Stimulated activated CD4-positive, alpha-beta T cell treated with anti-CD3 and anti-CD28 coated beads, Interleukin-4, amount 100 ng/mL, for 24 hours (primary cell): ENCODE results near the gene FAM163A.
"Not testable (repeated sequence)": the region's sequence is repeated elsewhere in the genome, so short reads cannot be mapped to it uniquely, and the experiment has no call there.

Experiments used
- DNase-seq: peaks from one replicate; pipeline ENCODE4 v3.0.0-alpha.2; 2020

The FAM163A gene

DNA sequence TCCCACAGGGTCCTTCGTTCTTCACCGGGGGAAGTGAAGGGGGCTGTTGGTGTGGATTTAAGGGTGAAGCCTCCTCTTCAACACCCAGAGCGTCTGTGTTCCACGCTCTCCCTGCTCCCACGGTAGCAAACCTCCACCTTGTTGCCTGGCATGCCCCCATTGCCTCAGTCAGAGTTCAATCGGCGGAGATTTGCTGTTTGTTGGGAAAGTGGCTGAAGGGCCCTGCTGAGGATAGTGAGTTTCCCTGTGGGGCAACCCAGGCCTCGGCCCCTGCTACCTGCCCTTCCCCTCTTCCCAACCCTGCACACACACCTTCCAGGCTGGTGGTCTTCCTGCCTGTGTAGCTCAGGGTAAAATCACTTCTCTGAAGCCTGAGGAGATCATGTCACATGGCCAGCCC, 74.0 kb downstream of the FAM163A start:
- no peak for DNase-seq

DNA sequence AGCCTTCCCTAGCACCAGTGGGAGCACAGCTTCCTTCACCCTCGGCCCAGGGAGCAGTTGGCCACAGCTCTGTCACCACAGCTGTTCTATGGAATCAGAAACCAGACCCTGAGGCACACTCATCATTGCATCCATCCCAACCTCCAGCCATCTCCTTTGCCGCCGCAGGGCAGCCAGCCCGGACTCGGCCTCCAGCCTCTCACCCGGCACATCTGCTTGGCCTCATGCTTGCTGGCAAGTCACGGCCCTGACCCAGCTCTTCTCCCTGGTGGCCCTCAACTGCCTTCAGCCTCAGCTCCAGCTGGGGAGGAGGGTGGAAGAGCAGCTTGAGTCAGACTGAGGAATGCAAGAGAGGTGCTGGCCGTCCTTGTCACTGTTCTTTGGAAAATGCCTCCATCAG, 74.7 kb downstream of the FAM163A start:
- no peak for DNase-seq

DNA sequence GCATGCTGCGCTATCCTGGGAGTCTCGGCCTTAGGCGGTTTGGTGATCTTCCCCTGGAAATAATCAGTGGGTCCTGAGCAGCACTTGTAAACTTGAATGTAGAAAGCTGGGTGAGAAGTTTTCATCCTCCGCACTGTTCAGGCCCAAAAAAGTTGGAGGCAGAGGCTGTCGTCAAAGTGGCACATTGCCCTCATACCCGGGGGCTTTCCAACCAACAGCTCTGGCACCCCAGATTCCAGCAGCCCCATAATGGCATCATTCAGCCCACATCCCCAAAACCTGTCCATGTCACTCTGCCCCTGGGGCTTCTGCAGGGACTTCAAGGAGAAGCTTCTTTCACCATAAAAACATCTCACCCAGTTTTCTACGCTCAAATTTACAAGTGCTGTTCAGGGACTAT, 75.2 kb downstream of the FAM163A start:
- no peak for DNase-seq

DNA sequence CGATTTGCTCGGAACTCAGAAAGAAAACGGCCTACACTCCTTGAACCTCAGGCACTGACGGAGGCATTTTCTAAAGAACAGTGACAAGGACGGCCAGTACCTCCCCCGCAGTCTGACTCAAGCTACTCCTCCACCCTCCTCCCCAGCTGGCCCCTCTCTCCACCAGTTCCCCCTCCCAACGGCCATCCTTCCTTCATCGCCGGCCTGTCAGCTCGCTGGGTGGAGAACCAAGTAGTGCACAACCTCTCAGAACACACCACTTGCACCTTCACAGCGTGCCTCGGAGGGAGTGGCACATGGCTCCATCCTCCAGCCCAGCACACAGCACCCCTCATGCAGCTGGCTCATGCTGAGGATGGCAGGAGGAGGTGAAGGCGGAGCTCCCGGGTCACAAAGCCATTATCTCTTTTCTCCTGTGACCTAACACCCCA, 75.7 kb downstream of the FAM163A start:
- DNase-seq, result no peak

DNA sequence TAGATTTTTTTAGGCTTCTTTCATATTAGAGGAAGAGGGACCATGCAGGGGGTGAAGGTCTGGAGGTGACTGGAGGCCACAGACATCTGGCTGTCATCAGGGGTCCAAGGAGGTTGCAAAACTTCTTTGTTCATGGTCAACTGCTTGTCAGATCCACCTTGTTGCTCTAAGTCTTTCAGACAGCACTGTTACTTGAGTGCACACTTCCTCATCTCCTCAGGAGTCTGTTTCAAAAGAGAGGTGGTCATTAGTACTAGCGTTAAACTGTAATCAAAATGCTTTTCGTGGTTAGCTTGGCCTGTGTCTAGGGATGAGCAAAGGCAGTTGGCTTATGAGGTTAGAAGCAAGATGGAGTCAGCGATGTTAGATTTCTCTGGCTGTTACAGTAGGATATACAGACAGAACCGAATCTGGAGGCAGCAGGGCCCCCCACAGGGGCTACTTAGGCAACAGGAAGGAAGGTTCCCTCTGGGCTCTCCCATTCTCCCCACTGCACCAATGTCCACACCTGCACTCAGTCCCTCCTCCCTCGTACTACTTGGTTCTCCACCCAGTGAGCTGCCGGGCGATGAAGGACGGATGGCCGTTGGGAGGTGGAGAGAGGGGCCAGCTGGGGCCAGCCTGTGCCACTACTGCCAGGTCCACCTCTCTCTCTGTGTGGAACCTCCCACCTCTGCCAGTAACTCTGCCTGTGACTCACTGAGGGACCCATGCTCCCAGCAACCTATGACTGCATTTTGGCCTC, 77.3 kb downstream of the FAM163A start:
- DNase-seq, result no peak

DNA sequence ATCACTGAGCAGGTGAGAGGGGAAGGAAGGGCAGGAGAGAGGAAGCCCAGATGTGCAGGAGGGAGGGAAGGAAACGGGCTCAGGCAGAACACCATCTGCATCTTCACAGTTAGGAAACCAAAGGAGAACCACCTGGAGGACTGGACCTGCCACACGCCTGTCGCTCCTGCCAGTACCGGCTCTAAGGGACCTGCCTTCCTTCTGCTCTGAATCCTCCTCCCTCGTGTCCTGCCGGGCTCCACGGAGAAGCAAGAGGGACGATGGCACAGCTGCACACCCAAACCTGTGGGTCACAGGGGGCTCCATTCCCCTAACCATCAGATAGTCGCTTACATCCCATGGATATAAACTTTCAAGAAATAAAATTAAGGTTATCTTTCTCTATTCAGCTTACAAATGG, 78.4 kb downstream of the FAM163A start:
- no peak for DNase-seq

DNA sequence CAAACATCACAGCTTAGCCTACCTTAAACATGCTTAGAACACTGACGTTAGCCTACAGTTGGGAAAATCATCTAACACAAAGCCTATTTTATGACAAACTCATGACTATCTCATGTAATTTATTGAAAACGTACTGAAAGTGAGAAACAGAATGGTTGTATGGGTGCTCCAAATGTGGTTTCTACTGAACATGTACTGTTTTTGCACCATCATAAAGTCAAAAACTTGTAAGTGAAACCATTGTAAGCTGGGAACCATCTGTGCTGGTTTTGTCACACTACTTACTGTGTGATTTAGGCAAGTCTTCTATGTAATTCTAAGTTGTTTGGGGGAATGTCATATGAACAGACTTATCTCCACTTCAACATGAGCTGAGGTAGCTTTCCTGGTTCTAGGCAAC, 79.0 kb downstream of the FAM163A start:
- no peak for DNase-seq

DNA sequence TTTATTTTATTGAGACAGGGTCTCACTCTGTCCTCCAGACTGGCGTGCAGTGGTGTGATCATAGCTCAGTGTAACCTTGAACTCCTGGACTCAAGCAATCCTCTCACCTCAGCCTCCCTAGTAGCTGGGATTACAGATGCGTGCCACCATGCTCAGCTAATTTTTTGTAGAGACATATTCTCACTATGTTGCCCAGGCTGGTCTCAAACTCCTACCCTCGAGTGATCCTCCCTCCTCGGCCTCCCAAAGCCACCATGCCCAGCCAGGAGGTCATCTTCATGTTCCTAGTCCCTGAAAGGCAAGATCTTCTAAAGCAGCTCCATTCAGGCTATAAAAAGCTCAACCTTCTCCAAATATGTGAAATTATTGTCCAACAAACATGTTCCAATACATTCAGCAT, 80.6 kb downstream of the FAM163A start:
- DNase-seq, result no peak

DNA sequence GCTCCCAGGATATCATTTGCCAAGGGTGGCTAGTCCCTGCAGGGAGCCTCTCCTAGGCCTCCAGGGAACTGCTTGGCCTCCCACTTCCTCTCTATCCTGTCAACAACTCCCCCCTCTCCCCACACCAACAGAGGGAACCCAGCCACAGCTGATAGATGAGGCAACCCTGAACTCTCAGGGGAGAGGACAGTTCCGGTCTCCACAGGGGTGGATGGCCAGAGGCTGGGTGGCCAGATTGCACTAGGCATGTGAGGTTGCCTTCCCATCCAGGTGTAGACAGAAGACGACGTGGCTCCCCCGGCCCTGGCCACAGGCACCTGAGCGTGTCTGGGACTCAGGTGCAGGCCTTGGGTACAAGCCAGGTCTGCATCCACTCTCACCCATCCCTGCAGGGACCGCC, 81.2 kb downstream of the FAM163A start:
- DNase-seq, result no peak

DNA sequence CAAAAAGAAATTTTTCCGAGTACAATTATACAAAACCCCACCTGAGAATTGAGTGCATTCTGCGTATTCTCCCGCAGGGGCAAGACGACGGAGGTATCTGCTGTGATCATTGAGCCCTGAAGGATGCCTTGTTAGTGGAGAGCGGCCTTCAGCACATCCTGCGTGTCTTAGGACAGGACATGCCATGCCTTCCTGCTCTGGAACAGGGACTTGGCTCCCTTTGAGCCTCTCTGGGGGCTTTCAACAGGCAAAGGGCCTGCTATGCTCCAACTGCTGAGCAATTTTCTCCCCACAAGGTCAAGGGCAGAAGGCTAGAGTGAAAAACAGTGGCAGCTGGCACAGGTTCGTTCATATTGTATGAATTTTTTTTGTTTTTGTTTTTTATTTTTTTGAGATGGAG, 82.1 kb downstream of the FAM163A start:
- DNase-seq, result no peak

DNA sequence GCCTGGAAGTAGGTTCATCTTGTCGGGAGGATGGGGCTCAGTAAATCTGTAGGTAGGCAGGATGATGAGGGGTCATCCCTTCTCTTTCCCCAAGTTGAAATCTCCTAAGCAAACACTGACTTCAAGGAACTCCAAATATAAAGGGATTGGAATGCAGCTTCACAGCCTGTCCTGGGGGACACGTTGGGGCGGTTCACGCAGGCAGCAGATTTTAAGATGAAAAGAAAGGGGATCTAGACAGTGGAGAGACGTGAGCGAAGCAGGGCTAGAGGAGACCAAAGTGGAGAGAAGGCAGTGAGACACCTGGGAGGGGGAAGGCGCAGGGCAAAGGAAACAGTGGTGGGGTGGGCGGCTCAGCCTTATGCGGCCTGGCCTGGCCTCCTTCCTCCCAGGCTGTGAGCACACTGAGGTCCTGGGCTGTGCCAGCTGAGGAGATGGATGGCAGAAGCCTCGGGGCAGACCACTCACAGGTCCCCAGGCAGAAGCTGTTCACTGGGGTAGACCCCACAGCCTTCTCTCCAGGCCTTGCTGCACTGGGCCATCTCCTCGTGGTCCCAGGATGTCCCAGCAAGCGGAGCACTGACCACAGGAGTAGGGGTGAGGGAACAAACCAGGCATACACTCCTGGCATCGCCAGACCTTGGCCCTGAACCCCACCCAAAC, 82.8 kb downstream of the FAM163A start:
- DNase-seq, result no peak

DNA sequence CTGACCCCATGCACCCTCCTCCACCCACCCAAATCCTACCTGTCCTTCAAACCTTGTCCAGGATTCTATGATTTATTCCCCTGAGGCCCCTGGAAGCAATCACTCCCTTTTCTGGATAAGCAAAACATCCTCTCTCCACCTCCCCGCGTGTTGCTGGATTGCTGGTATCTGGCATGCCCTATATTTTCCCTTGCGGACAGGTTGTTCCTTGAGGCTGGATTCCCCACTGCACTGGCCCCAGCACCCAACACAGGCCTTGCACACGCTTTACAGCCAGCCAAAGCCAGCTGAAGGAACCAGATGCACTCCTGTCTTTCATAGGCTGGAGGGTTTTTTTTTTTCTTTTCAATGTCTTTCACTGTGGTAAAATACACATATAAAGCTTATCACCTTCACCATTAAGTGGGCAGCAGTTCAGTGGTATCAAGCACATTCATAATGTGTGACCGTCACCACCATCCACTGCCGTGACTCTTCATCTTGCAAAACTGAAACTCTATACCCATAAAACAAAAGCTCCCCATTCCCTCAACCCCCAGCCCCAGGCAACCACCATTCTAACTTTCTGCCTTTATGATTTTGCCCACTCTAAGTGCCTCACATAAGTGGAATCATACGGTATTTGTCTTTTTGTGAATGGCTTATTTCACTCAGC, 83.7 kb downstream of the FAM163A start:
- DNase-seq, result no peak

DNA sequence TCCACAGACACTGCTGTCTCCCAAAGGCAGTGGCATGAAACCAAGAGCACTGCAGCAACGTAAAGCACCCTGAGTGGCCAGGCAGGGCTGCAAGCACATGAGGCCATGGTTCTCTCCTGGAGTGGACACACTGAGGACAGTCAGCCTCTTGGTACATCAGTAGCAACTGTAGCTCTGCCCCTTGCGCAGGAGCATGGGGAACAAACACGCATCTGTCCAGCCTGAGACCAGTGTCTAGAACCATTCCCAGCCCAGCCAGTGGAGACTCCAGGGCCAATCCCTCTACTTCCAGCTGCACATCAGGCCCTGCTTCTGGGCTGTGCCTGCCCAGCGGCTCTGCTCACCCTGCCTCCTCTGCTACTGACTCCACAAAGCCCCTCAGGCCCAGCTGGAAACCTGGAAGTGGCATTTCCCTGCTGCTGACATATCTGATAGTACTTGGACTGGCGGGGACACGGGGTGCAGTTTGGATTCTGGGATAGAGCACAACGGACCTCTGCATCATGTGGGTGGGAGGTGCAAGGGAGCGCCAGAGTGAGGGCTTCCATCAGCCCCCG, 85.5 kb downstream of the FAM163A start:
- no peak for DNase-seq

DNA sequence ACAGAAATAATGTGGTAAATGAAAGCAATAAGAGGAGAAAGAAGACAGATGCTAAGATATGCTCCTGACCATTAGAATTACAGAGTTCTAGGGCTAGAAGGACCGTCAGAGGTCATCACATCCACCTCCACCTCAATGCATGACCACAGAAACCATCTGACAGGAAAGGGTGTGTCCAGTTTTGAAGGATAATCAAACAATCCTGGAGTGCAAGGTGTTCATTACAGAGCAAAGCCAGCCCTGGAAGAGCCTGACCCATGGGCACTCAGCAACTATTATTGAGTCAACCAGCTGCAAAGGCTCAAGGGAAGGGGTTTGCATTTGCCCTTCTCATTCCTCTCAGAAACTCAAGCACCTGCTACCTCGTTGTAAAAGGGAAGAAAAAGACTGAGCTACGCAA, 88.1 kb downstream of the FAM163A start:
- no peak for DNase-seq

DNA sequence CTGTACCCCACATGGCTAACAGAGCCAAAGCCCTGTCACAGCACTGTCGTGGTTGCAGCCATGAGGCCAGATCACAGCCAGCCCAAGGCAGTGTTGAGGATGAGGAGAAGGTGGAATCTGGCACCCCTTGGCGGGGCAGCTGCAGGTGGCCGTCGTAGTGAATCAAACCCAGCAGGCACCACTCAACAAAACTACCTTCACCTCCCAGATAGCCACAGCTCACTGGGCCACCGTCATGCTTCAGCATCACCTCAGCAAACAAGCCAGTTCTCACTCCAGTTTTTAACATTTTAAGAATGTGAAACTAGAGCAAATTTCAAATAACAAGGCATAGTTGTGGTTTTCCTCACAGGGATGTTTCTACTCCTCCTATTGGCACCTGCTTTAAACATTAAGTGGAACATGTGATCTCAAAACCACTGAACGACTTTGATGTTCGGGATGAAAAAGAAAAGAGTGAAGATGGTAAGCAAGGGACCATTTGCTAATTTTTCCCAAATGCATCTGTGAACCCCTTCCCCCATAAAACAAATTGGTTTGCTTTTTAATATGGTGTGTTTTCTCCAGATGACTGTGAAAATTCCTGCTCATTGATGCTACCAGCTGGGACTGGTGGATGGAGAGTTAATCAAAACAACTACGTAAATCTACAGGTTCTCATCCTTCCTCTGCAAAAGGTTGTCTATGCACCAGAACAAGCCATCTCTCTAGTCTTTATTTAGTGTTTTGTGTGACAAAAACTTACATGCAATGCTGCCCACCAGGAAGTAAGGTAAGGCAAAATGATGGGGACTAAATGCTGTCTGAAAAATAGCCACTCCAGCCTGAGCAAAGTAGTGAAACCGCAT, 89.0 kb downstream of the FAM163A start:
- DNase-seq, result no peak

DNA sequence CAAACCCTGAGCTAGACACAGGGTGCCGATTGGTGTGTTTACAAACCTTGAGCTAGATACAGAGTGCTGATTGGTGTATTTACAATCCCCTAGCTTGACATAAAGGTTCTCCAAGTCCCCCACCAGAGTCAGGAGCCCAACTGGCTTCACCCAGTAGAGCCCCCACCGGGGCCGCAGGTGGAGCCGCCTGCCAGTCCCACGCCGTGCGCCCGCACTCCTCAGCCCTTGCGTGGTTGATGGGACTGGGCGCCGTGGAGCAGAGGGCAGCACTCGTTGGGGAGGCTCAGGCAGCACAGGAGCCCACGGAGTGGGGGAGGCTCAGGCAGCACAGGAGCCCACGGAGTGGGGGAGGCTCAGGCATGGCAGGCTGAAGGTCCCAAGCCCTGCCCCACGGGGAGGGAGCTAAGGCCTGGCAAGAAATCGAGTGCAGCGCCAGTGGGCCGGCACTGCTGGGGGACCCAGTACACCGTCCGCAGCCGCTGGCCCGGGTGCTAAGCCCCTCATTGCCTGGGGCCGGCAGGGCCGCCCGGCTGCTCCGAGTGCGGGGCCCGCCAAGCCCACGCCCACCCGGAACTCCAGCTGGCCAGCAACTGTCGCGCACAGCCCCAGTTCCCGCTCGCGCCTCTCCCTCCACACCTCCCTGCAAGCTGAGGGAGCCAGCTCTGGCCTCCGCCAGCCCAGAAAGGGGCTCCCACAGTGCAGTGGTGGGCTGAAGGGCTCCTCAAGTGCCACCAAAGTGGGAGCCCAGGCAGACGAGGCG, 93.8 kb downstream of the FAM163A start:
- not testable (repeated sequence) for DNase-seq

DNA sequence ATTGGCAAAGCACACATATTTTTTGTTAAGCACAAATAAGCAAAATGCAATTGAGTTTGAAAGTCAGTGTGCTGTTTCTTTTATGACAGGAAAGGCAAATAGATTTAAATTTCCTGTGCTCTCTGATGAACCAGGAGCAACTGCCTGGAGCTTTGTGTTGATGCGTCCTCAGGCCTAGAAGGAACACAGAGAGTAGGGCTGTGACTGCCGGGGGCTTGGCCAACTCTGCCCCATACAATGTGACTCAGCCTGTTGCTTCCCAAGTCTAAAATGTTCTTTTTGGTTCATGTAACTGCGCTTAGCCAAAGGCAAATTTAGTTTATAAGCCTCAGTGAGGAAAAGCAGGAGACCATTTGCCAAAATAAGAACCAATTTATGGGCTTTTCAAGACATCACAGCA, 97.0 kb downstream of the FAM163A start:
- no peak for DNase-seq

DNA sequence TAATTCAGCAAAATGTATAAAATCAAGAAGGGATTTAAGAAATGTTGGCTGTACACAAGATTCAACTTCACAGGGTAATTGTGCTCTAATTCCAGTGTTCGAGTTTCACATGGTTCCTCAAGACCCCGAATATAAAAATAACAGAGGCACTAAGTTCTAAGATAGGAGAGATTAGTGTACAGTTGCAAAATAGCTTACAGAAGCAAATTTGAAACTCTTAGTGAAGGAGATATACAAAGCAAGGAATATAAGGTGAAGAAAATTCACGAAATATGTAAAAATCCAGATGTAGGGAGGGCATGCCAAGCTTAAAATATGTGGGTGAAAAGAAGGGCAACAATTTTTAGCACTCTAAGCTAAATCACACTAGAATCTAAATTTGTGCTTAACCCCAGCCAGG, 105.1 kb downstream of the FAM163A start:
- no peak for DNase-seq

DNA sequence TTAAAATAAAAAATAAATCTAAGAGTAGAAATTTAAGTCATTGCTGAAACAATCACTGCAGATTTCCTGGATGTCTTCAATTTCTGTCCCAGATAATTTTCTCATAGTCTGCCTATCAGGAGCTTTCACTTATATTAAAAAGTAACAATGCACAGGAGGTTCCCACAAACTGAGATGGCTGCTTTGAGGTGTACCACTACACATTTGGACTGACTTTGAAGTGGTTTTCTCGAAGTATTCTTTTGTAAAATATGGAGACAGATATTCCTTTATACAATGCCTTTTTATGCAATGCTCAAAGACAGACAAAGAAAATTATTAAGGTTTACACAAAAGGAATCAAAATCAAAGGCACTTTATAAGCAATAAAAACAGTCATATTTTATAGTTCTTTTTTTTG, 110.0 kb downstream of the FAM163A start:
- DNase-seq, result no peak

DNA sequence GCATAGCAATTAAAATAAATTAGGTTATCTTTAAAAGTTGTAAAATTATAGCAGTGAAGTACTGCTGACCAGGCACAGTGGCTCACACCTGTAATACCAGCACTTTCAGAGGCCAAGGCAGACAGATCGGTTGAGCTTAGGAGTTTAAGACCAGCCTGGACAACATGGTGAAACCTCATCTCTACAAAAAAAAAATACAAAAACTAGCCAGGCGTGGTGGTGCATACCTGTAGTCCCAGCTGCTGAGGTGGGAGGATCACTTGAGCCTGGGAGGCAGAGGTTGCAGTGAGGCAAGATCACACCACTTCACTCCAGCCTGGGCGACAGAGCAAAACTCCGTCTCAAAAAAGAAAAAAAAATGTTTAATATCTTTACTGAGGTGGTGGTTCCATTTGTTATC, 112.7 kb downstream of the FAM163A start:
- not testable (repeated sequence) for DNase-seq

DNA sequence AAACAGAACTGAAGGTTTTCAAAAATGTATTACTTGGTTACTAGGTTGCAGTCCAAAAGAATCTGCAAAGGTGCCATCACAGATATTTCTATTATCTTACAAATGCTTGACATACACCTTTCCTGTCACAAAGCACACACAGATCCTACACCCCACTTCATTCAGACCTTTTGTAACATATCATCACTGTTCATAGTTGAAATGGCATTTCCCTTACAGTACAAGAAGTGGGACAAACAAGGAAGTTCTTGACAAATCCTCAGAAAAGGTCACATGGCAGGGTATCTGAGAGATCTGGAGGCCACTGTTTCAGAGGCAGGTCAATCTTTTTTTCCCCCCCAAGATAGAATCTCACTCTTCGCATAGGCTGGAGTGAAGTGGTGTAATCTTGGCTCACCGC, 113.2 kb downstream of the FAM163A start:
- DNase-seq, result no peak

DNA sequence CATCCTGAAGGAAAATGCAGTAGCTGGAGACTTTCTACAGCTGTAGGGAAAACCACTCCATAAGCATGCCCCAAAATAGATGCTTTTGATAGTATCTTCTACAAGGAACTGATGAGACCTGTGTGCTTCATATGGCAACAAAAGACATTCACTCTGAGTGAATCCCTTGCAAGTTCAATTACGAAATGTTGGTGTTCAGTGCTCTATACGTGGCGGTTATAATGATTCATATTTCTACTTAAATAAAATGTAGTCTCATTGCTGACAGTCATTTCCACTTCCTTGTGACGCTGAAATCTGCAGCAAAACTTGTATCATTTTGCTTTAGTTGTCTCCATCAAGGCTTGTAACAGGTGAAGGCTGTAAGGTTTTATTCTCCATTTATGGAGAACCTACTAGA, 113.9 kb downstream of the FAM163A start:
- no peak for DNase-seq
